ENCODE measurements around the gene GPATCH1.
A peak's percentile ranks its signal among the peaks of the same experiment; 100 is the strongest.
"Not testable (repeated sequence)": the region's sequence is repeated elsewhere in the genome, so short reads cannot be mapped to it uniquely, and the experiment has no call there.

Gene GPATCH1

DNA sequence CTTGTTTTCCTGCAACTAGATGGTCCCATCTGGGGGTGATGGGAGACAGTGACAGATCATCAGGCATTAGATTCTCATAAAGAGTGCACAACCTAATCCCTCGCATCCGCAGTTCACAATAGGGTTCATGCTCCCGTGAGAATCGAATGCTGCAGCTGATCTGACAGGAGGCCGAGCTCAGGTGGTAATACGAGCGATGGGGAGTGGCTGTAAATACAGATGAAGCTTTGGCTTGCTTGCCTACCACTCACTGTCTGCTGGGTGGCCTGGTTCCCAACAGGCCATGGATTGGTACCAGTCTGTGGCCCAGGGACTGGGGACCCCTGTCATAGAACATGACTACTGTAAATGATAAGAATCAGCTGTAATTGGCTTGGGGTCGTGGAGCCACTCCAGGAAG is 78.9 kb downstream of the GPATCH1 start:
- DNase-seq, result no peak

- DNase-seq, result no peak
These were observed 80.2 kb downstream of the GPATCH1 start for GRCh38 chr19:33161201-33161600.

GRCh38 chr19:33163481-33163880 is 82.5 kb downstream of the GPATCH1 start:
- DNase-seq, result no peak

- not testable (repeated sequence) for DNase-seq
These were observed 85.1 kb downstream of the GPATCH1 start for GRCh38 chr19:33166037-33166436.

DNA sequence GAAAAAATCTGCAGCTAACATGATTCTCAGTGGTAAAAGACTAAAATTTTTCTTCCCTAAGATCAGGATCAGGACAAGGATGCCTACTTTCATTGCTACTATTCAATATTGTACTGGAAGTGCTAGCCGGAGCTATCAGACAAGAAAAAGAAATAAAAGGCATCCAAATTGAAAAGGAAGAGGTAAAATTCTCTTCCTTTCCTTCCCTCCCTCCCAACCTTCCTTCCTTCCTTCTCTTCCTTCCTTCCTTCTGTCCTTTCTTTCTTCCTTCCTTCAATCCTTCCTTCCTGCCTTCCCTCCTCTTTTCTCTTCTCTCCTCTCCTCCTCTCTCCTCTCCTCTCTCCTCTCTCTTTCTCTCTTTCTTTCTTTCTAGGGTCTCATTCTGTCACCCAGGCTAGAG is 86.5 kb downstream of the GPATCH1 start:
- DNase-seq, result no peak

DNA sequence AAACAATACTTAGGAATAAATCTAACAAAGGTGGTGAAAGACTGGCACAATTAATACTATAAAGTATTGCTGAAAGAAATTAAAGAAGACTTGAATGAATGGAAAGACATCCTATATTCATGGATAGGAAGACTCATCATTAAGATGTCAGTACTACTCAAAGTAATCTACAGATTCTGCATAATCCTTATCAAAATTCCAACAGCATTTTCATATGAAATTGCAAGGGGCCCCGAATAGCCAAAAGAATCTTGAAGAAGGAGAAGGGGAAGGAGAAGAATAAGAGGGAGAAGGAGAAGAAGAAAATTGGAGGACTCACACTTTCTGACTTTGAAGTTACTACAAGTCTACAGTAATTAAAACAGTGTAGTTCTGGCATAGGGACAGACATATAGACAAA is 87.5 kb downstream of the GPATCH1 start:
- no peak for DNase-seq

DNA sequence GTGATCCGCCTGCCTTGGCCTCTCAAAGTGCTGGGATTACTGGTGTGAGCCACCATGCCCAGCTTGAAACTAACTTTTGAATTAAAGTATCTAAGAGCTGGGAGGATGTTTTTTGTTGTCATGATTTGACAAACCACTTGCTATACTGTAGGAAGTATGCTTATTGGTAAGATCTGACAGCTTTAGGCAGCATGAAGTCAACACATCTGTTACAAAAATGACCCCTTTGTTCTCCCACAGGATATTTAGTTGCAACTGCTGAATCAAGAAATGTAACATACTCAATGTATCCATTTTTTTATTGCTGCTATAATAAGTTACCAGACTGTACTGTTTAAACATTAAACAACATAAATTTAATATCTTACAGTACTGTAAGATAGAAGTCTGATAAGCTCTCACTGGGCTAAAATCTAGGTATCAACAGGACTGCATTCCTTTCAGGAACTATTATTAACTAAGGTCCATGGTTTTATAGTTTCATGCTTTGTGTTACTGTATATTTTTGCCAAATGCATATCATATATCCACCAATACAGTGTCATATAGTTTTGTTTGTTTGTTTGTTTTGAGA is 90.3 kb downstream of the GPATCH1 start:
- no peak for DNase-seq

GRCh38 chr19:33171916-33172359 is 91.0 kb downstream of the GPATCH1 start:
- no peak for DNase-seq

GRCh38 chr19:33174186-33174585 is 93.2 kb downstream of the GPATCH1 start:
- DNase-seq, result no peak

GRCh38 chr19:33175156-33175782 is 94.3 kb downstream of the GPATCH1 start:
- no peak for DNase-seq

GRCh38 chr19:33175886-33176669 is 95.1 kb downstream of the GPATCH1 start:
- no peak for DNase-seq

GRCh38 chr19:33176670-33177416 is 95.9 kb downstream of the GPATCH1 start:
- peak; percentile 93 for DNase-seq

DNA sequence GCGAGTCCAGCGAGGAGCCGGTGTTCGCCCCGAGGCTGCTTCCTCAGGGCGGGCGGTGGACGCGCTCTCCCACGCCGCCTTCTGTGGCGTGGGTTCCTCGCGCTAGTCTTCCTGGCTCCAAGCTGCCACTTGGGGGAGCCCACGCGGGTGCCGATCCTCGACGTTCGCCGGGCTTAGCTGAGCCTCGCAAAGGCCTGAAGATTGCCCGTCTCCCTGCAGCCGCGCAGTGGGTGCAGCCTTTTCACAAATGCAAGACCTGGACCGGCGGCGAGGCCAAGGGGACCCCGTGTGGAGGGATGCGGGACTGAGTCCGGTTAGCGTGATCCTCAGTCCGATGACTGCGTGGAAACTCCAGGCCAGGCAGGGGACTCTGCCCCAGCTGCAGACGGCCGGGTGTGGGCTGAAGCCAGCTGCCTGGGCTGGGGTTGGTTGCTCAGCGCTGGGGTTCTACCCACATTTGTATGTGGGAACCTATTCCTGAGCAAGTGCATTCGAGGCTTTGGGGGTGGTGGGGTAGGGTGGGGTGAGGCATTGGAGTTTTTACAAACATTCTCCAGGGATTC is 96.5 kb downstream of the GPATCH1 start:
- DNase-seq, result peak; percentile 81
